NCI-H1105 (cell line): Measurements from ENCODE around the gene TMEM14B.
"Not testable (repeated sequence)": the region's sequence is repeated elsewhere in the genome, so short reads cannot be mapped to it uniquely, and the experiment has no call there.

ENCODE experiments used
- DNase-seq: peaks from one replicate; lab custom pipeline; 2025; lab: John Stamatoyannopoulos, UW

The TMEM14B gene

GRCh38 chr6:10747251-10747972 is at the start of gene TMEM14B:
TSS of gene TMEM14B (plus strand) at chr6:10747805. CDS start at chr6:10749246, 1,441 bp downstream.
- peak; percentile 99 for DNase-seq

- DNase-seq = no peak
Observed at GRCh38 chr6:10713962-10714361, 33.6 kb upstream of the TMEM14B start.

- no peak for DNase-seq
Observed at GRCh38 chr6:10719296-10719963, 28.2 kb upstream of the TMEM14B start.

GRCh38 chr6:10719964-10720264 is 27.7 kb upstream of the TMEM14B start:
- no peak for DNase-seq

- no peak for DNase-seq
Observed at GRCh38 chr6:10720265-10720959, 27.2 kb upstream of the TMEM14B start.

- DNase-seq = not testable (repeated sequence)
Observed at GRCh38 chr6:10720960-10721849, 26.4 kb upstream of the TMEM14B start.

- no peak for DNase-seq
Observed at GRCh38 chr6:10721850-10722569, 25.6 kb upstream of the TMEM14B start.

DNA sequence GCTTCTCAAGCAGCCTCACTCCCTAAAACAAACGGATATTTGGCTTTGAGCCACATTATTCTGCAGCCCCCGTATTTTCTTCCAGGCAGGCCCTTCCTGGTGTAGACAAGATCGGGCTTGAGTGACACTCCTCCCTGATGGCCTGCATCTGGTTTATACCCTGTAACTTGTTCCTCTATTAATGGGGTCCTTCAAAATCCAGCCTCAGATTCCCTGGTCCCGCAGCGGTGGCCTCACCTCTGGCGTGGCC is 25.1 kb upstream of the TMEM14B start:
- DNase-seq = no peak

GRCh38 chr6:10722820-10723566 is 24.6 kb upstream of the TMEM14B start, which contains the start of gene TMEM14C:
TSS of gene TMEM14C (plus strand) at chr6:10723070. CDS start at chr6:10724614, 1,544 bp downstream.
- DNase-seq = peak; percentile 97

DNA sequence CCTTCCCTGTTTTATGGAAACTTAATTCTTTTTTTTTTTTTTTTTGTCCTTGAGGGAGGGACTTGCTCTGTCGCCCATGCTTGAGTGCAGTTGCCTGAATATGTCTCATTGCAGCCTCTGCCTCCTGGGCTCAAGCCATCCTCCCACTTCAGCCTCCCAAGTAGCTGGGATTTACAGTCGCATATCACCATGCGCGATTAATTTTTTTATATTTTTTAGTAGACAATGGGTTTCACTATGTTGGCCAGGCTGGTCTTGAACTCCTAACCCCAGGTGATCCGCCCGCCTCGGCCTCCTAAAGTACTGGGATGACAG is 24.1 kb upstream of the TMEM14B start:
- no peak for DNase-seq

GRCh38 chr6:10725044-10725443 is 22.6 kb upstream of the TMEM14B start:
- DNase-seq = no peak

DNA sequence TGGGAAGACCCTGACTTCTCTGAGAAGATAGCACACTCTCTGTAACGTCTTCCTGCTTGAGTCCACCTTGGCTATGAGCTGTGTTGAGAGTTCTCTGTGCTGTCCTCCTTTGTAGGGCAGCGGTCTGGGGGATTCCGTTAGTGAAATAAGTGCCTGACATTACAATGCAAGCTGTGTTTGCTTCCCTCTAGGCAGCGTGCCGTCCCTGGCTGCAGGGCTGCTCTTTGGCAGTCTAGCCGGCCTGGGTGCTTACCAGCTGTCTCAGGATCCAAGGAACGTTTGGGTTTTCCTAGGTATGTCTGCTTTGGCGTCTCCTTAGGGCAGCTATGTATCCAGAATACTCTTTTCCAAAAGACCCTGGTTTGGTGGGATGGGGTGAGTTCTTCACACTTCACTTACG is 21.9 kb upstream of the TMEM14B start:
- DNase-seq = no peak

- DNase-seq = no peak
Observed at GRCh38 chr6:10730254-10730653, 17.4 kb upstream of the TMEM14B start.

DNA sequence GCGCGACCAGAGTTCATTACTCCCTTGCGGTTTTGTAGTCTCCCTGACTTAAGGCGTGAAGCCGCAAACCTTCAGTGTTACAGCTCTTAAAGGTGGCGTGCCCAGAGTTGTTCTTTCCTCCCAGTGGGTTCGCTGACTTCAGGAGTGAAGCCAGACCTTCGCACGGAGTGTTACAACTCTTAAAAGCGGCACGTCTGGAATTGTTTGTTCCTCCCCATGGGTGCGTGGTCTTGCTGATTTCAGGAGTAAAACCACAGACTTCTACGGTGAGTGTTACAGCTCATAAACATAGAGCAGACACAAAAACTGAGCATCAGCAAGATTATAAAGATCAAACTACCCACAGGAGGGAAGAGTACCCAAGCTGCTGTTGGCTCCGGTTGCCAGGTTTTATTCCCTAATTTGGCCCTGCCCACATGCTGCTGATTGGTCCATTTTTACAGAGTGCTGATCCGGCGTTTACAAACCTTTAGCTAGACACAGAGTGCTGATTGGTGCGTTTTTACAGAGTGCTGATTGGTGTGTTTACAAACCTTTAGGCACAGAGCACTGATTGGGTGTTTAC is 14.4 kb upstream of the TMEM14B start:
- DNase-seq = no peak

DNA sequence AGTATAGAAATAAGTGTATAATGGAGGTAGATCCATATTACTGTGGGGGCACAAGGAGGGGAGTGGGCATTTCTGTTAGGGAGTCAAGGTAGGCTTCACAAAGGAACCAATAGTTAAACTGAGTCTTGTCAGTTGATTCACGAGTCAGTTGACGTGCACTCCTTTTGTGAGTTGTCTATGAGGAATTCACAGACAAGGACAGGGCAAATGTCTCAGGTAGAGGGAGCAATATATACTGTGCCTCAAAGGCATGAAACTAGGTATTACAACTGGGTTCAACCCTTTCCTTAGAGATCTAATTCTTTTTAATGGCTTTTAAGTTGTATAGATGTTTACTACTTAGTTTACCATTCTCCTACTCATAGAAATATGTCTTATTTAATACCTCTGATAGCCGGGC is 13.7 kb upstream of the TMEM14B start:
- DNase-seq = no peak

DNA sequence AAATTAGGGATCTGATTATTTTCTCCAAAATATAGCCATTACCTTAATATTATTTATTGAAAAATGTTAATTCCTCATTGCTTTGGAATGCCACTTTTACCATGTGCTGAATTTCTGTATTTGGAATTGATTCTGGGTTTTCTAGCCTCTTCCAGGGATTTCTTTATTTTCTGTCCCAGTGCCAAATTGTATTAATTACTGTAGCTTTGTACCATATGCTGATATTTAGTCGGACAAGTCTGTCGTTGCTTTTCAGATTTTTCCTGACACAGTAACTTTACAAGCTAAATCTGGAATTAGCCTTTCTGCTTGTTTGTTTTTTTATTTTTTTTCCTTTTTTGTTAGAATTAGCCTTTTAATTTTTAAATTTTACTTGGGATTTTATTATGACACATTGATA is 10.9 kb upstream of the TMEM14B start:
- DNase-seq = no peak

- DNase-seq = no peak
Observed at GRCh38 chr6:10740061-10740460, 7.5 kb upstream of the TMEM14B start.

DNA sequence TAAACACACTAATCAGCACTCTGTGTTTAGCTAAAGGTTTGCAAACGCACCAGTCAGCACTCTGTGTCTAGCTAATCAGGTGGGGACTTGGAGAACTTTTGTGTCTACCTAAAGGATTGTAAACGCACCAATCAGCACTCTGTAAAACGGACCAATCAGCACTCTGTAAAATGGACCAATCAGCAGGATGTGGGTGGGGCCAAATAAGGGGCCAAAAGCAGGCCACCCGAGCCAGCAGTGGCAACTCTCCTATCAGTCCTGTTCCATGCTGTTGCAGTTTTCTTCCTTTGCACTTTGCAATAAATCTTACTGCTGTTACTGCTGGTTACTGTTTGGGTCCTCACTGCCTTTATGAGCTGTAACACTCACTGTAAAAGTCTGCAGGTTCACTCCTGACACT is 6.0 kb upstream of the TMEM14B start:
- not testable (repeated sequence) for DNase-seq

DNA sequence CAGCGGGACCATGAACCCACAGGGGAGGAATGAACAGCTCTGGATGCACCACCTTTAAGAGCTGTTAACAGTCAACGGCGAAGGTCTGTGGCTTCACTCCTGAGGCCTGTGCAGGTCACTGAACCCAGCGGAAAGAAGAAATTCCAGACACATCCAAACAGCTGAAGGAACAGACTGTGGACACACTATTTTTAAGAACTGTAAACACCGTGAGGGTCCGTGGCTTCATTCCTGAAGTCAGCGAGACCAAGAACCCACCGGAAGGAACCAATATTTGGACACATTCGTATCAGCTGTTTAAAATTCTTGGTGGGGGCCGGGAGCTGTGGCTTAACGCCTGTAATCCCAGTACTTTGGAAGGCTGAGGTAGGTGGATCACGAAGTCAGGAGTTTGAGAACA is 5.4 kb upstream of the TMEM14B start:
- no peak for DNase-seq

- no peak for DNase-seq
Observed at GRCh38 chr6:10743515-10743914, 4.1 kb upstream of the TMEM14B start.

DNA sequence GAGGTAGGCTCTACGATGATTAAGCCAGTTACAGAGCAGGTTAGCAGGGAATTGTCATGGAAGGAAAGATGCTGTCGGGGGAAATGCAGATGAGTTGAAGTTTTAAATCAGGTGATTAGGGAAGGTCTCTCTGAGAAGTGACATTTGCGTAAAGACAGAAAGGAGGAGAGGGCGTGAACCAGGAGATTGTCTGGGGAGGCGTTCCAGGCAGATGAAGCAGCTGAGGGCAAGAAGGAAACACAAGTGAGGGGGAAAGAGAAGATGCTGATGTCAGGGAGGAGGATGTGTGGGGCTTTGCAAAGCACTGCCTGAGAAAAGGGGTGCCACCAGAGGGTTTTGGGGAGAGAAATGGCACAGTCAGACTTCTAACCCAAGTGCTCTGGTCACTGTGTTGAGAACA is 2.5 kb upstream of the TMEM14B start:
- DNase-seq = no peak
